LNCaP clone FGC (cell line): ENCODE results near the gene NT5C1A.

Experiments
- DNase-seq: peaks from one replicate; pipeline ENCODE4 v3.0.0-alpha.2; 2011; ENCODE audit warnings: low read depth
- H3K4me3 ChIP-seq: 2 replicates; pipeline ENCODE4 v1.5.1; 2011; ENCODE audit warnings: mild to moderate bottlenecking, low read depth, low read length, control low read depth
- CTCF ChIP-seq: IDR thresholded peaks from 2 replicates; pipeline ENCODE4 v1.5.1; 2012; ENCODE audit warnings: mild to moderate bottlenecking; ENCODE audit not compliant: control insufficient read depth, insufficient read depth; ENCODE audit errors: extremely low read depth

Gene NT5C1A

GRCh38 chr1:39645411-39646043 lies 26.4 kb downstream of the NT5C1A start:
- no peak overlapping the region for H3K4me3 ChIP-seq
- no peak for DNase-seq
- TF ChIP-seq CTCF: no peak

- DNase-seq: no peak
- H3K4me3 ChIP-seq: no peak overlapping the region
- TF ChIP-seq CTCF: no peak
These were observed 28.2 kb downstream of the NT5C1A start for GRCh38 chr1:39643705-39644104.

GRCh38 chr1:39642796-39643195 lies 29.1 kb downstream of the NT5C1A start:
- DNase-seq: no peak
- no peak overlapping the region for H3K4me3 ChIP-seq
- no peak for TF ChIP-seq CTCF

GRCh38 chr1:39640861-39641260 lies 31.0 kb downstream of the NT5C1A start:
- H3K4me3 ChIP-seq: no peak overlapping the region
- TF ChIP-seq CTCF: no peak

GRCh38 chr1:39639305-39640130 lies 32.4 kb downstream of the NT5C1A start, which contains the start of gene HEYL:
Gene HEYL (minus strand): TSS chr1:39639643. CDS start chr1:39639625, 18 bp downstream.
- H3K4me3 ChIP-seq: no peak within 1 kb of the TSS
- no peak for DNase-seq
- no peak for TF ChIP-seq CTCF

More at GRCh38 chr1:39640861-39641260, 31.0 kb downstream of the NT5C1A start:
- no peak for DNase-seq

GRCh38 chr1:39638965-39639304 lies 33.0 kb downstream of the NT5C1A start:
- no peak for TF ChIP-seq CTCF
- no peak for DNase-seq
- H3K4me3 ChIP-seq: no peak overlapping the region
